BJ (cell line): ENCODE data around the gene PLXNA2. TPM values are rescaled to one million over a fixed set of nuclear protein-coding genes. Genes with fewer than 3 reads are reported as not detected.

Experiments used
- CTCF ChIA-PET: fragments of 350-600 bp; formaldehyde crosslinking; extraction: SDS; loops from one replicate; lab custom pipeline; 2021; ENCODE audit warnings: antibody characterized with exemption, inconsistent platforms; lab: Yijun Ruan, JAX
- POLR2A ChIA-PET: fragments of 300-600 bp; sonication (Branson Sonifier 250); formaldehyde crosslinking; extraction: SDS; loops from one replicate; lab custom pipeline; 2021; ENCODE audit warnings: antibody characterized with exemption; lab: Charles Lee
- DNase-seq: peaks from one replicate; pipeline ENCODE4 v3.0.0-alpha.2; 2011; ENCODE audit warnings: low read depth
- H3K27me3 ChIP-seq: 2 replicates; pipeline ENCODE4 v1.6.0; 2011; ENCODE audit warnings: low read length; ENCODE audit not compliant: control insufficient read depth, insufficient read depth
- H3K36me3 ChIP-seq: 2 replicates; pipeline ENCODE4 v1.5.1; 2011; ENCODE audit warnings: low read length; ENCODE audit not compliant: control insufficient read depth, insufficient read depth
- H3K4me3 ChIP-seq: 2 replicates; pipeline ENCODE4 v1.5.1; 2011; ENCODE audit warnings: low read depth, mild to moderate bottlenecking, control low read depth, low read length
- CTCF ChIP-seq: IDR thresholded peaks from 2 replicates; pipeline ENCODE4 v1.5.1; 2011; ENCODE audit warnings: low read depth, mild to moderate bottlenecking, control low read depth, inconsistent platforms, low read length, moderate library complexity; ENCODE audit not compliant: insufficient read depth
- polyA plus RNA-seq: library from polyadenylated mRNA; depleted of rRNA; stranded (reverse); fragments of >200 nt; gene quantifications from 2 replicates; pipeline ENCODE4 v1.2.3, GENCODE V29; 2011

The PLXNA2 gene
- polyA plus RNA-seq, 1 experiment: 2.7 TPM

- POLR2A ChIA-PET: no interaction called here
- H3K4me3 ChIP-seq: no peak overlapping the region
- DNase-seq: no peak
- H3K27me3 ChIP-seq: 0 out of 2 replicates have a peak, but pooled peaks cover 1% of the 10 kb centered on the region
- TF ChIP-seq CTCF: no peak
- no peaks in the 10 kb centered on the region for H3K36me3 ChIP-seq
- CTCF ChIA-PET: interaction anchor here (1.3 to 1.8 kb wide), 2 partner anchors 12 to 20 kb away, joined by 4 read pairs; no protein-coding TSS in a partner anchor
Observed at GRCh38 chr1:208002078-208002477, 242.1 kb downstream of the PLXNA2 start.

- peaks cover 4% of the 10 kb centered on the region for H3K27me3 ChIP-seq
- POLR2A ChIA-PET: no interaction called here
- CTCF ChIA-PET: interaction anchor here (1.8 to 4.5 kb wide), 2 partner anchors 10 to 116 kb away, joined by 5 to 49 read pairs; no protein-coding TSS in a partner anchor
Observed at GRCh38 chr1:208000504-208000903, 243.7 kb downstream of the PLXNA2 start.

GRCh38 chr1:207999972-208000371 is 244.2 kb downstream of the PLXNA2 start:
- no peak for TF ChIP-seq CTCF
- DNase-seq: no peak
- no peak overlapping the region for H3K4me3 ChIP-seq
- peaks cover 5% of the 10 kb centered on the region for H3K27me3 ChIP-seq
- ChIA-PET POLR2A (no interaction called here), CTCF (interaction anchor here (0.5 to 4.5 kb wide), 5 partner anchors 8 to 238 kb away, joined by 3 to 49 read pairs (median 5); no protein-coding TSS in a partner anchor)
- H3K36me3 ChIP-seq: no peaks in the 10 kb centered on the region

More at GRCh38 chr1:208000504-208000903, 243.7 kb downstream of the PLXNA2 start:
- Histone ChIP-seq H3K4me3 (no peak overlapping the region), H3K36me3 (no peaks in the 10 kb centered on the region)
- no peak for DNase-seq
- TF ChIP-seq CTCF: no peak

GRCh38 chr1:207999274-207999915 is 244.8 kb downstream of the PLXNA2 start:
- POLR2A ChIA-PET: no interaction called here
- no peak for DNase-seq
- CTCF ChIA-PET: interaction anchor here (0.5 to 4.5 kb wide), 7 partner anchors 8 to 239 kb away, joined by 3 to 49 read pairs (median 6); no protein-coding TSS in a partner anchor
- H3K27me3 ChIP-seq: peaks cover 5% of the 10 kb centered on the region
- no peak overlapping the region for H3K4me3 ChIP-seq
- H3K36me3 ChIP-seq: no peaks in the 10 kb centered on the region
- TF ChIP-seq CTCF: no peak

GRCh38 chr1:207998691-207999090 is 245.5 kb downstream of the PLXNA2 start:
- CTCF ChIA-PET: interaction anchor here (1.0 to 4.5 kb wide), 13 partner anchors 9 to 784 kb away, joined by 3 to 49 read pairs (median 6); no protein-coding TSS in a partner anchor
- DNase-seq: no peak
- no peak for TF ChIP-seq CTCF
- POLR2A ChIA-PET: no interaction called here
- no peaks in the 10 kb centered on the region for H3K36me3 ChIP-seq
- peaks cover 6% of the 10 kb centered on the region for H3K27me3 ChIP-seq
- no peak overlapping the region for H3K4me3 ChIP-seq
